Mucosa of descending colon (tissue), 3 donors: ENCODE measurements around the gene GRIN2A. TPM values are rescaled to one million over a fixed set of nuclear protein-coding genes. Genes with fewer than 3 reads are reported as not detected.

Experiments used
- ATAC-seq: fragments of 200-7000 bp; cut with Tn5 transposase; one replicate; pipeline ENCODE4 v1.9.1; 2020; ENCODE audit warnings: mild to moderate bottlenecking, moderate library complexity
- DNase-seq, 3 donors: peaks; one replicate each; pipeline ENCODE4 v3.0.0-alpha.2; 2020
- H3K36me3 ChIP-seq: fragments of 200-600 bp; one replicate; pipeline ENCODE4 v1.8.0; 2021; ENCODE audit warnings: low read depth, mild to moderate bottlenecking
- H3K4me1 ChIP-seq: fragments of 200-600 bp; one replicate; pipeline ENCODE4 v1.8.0; 2021; ENCODE audit warnings: low read depth, mild to moderate bottlenecking
- H3K4me3 ChIP-seq: fragments of 200-600 bp; one replicate; pipeline ENCODE4 v1.8.0; 2021; ENCODE audit warnings: mild to moderate bottlenecking
- H3K9me3 ChIP-seq: fragments of 200-600 bp; one replicate; pipeline ENCODE4 v1.8.0; 2021; ENCODE audit warnings: mild to moderate bottlenecking
- CTCF ChIP-seq: fragments of 200-600 bp; IDR thresholded peaks from one replicate; pipeline ENCODE4 v1.8.0; 2022; ENCODE audit warnings: antibody characterized with exemption, mild to moderate bottlenecking
- intact Hi-C, 2 donors: fragments of 100-400 bp; cut with DNase I in 1 of 2; cut with micrococcal nuclease in 1 of 2; formaldehyde crosslinking; loops; one replicate each; pipeline versions ENCODE4 v1.11.0 to v1.11.1; 2022; cut with DNase I, micrococcal nuclease
- total RNA-seq, 3 donors: library from RNA; stranded (reverse); fragmentation: NEBNext Ultra II Directional in 2 of 3; extraction: Animal tissue kit (Norgen Biotek cat#: 25700) in 2 of 3; gene quantifications; one replicate each; pipeline versions ENCODE4 v1.2.1 to v1.2.4, GENCODE V29; 2021 to 2023
- donor health status: DM: no; HTN: no; CAD: no; lungs with moderate emphysema.
- donor health status: DM: no; HTN: no; CAD: no.
- donor health status: DM: no; HTN: yes; CAD: no.

GRIN2A gene
- total RNA-seq, 3 donors from 2014 or later, result 0.39 to 0.57 (median 0.49) TPM

- Histone ChIP-seq H3K36me3 (no peaks in the 10 kb centered on the region), H3K9me3 (no peaks in the 10 kb centered on the region), H3K4me1 (no peaks in the 10 kb centered on the region), H3K4me3 (no peak overlapping the region)
- intact Hi-C loops, result no loop called here
- DNase-seq, result no peak
- ATAC-seq, result no peak
- no peak for TF ChIP-seq CTCF
These were observed 114.8 kb downstream of the GRIN2A start for GRCh38 chr16:10067406-10067805.

GRCh38 chr16:10065019-10065418 is 117.2 kb downstream of the GRIN2A start:
- Histone ChIP-seq H3K36me3 (no peaks in the 10 kb centered on the region), H3K4me3 (no peak overlapping the region), H3K9me3 (no peaks in the 10 kb centered on the region), H3K4me1 (no peaks in the 10 kb centered on the region)
- TF ChIP-seq CTCF, result no peak
- intact Hi-C loops, result no loop called here
- ATAC-seq (no peak), DNase-seq (no peak)

- H3K4me3 ChIP-seq, result no peak overlapping the region
- H3K9me3 ChIP-seq, result no peaks in the 10 kb centered on the region
- no peak for ATAC-seq
- intact Hi-C loops, result no loop called here
- no peaks in the 10 kb centered on the region for H3K4me1 ChIP-seq
- no peaks in the 10 kb centered on the region for H3K36me3 ChIP-seq
- no peak for TF ChIP-seq CTCF
- DNase-seq, result no peak
These were observed 133.4 kb downstream of the GRIN2A start for GRCh38 chr16:10048850-10049249.

GRCh38 chr16:10045947-10046346 is 136.3 kb downstream of the GRIN2A start:
- H3K36me3 ChIP-seq, result no peaks in the 10 kb centered on the region
- ATAC-seq (no peak), DNase-seq (no peak)
- H3K4me3 ChIP-seq, result no peak overlapping the region
- no peaks in the 10 kb centered on the region for H3K9me3 ChIP-seq
- H3K4me1 ChIP-seq, result no peaks in the 10 kb centered on the region
- intact Hi-C loops, result no loop called here
- no peak for TF ChIP-seq CTCF

GRCh38 chr16:10045291-10045775 is 136.9 kb downstream of the GRIN2A start:
- Histone ChIP-seq H3K9me3 (no peaks in the 10 kb centered on the region), H3K4me1 (no peaks in the 10 kb centered on the region), H3K4me3 (no peak overlapping the region), H3K36me3 (no peaks in the 10 kb centered on the region)
- TF ChIP-seq CTCF, result no peak
- no peak for DNase-seq
- no peak for ATAC-seq
- intact Hi-C loops, result no loop called here
